GM21528 (cell line): ENCODE results near the gene SCYL2.
A peak's percentile ranks its signal among the peaks of the same experiment; 100 is the strongest.
"Not testable (repeated sequence)": the region's sequence is repeated elsewhere in the genome, so short reads cannot be mapped to it uniquely, and the experiment has no call there.

ENCODE experiments used
- ATAC-seq: cut with Tn5 transposase; IDR thresholded peaks from one replicate; pipeline ENCODE4 v1.9.1; 2021; ENCODE audit warnings: mild to moderate bottlenecking, moderate library complexity; ENCODE audit not compliant: unreplicated experiment, low FRiP score

Gene SCYL2

GRCh38 chr12:100266835-100267602 is at the start of gene SCYL2, which contains the start of gene DEPDC4:
Gene SCYL2, plus strand, starts transcription at chr12:100267177. Its CDS starts 15,794 bp downstream, at chr12:100282971.
Gene DEPDC4, minus strand, starts transcription at chr12:100267079. Its CDS starts 3 bp downstream, at chr12:100267076.
- ATAC-seq: peak; percentile 98

- no peak for ATAC-seq
Measured at GRCh38 chr12:100219328-100220109, 47.5 kb upstream of the SCYL2 start.

- ATAC-seq: no peak
Measured at GRCh38 chr12:100221523-100221922, 45.5 kb upstream of the SCYL2 start.

- not testable (repeated sequence) for ATAC-seq
Measured at GRCh38 chr12:100222173-100222572, 44.8 kb upstream of the SCYL2 start.

- ATAC-seq: no peak
Measured at GRCh38 chr12:100225491-100225890, 41.5 kb upstream of the SCYL2 start.

GRCh38 chr12:100229036-100229635 is 37.8 kb upstream of the SCYL2 start:
- no peak for ATAC-seq

- no peak for ATAC-seq
Measured at GRCh38 chr12:100229876-100230275, 37.1 kb upstream of the SCYL2 start.

GRCh38 chr12:100231873-100232272 is 35.1 kb upstream of the SCYL2 start:
- not testable (repeated sequence) for ATAC-seq

GRCh38 chr12:100234166-100234565 is 32.8 kb upstream of the SCYL2 start:
- ATAC-seq: no peak

GRCh38 chr12:100234591-100235304 is 32.2 kb upstream of the SCYL2 start:
- no peak for ATAC-seq

GRCh38 chr12:100238801-100239200 is 28.2 kb upstream of the SCYL2 start:
- ATAC-seq: no peak

- no peak for ATAC-seq
Measured at GRCh38 chr12:100239589-100239988, 27.4 kb upstream of the SCYL2 start.

GRCh38 chr12:100243137-100243536 is 23.8 kb upstream of the SCYL2 start:
- no peak for ATAC-seq

- no peak for ATAC-seq
Measured at GRCh38 chr12:100247765-100248164, 19.2 kb upstream of the SCYL2 start.

GRCh38 chr12:100248886-100249285 is 18.1 kb upstream of the SCYL2 start:
- ATAC-seq: no peak

- no peak for ATAC-seq
Measured at GRCh38 chr12:100249941-100250340, 17.0 kb upstream of the SCYL2 start.

GRCh38 chr12:100251917-100252316 is 15.1 kb upstream of the SCYL2 start:
- ATAC-seq: no peak

- no peak for ATAC-seq
Measured at GRCh38 chr12:100253437-100253836, 13.5 kb upstream of the SCYL2 start.

- no peak for ATAC-seq
Measured at GRCh38 chr12:100254876-100255275, 12.1 kb upstream of the SCYL2 start.

- ATAC-seq: no peak
Measured at GRCh38 chr12:100258127-100258526, 8.8 kb upstream of the SCYL2 start.

- no peak for ATAC-seq
Measured at GRCh38 chr12:100263131-100263530, 3.8 kb upstream of the SCYL2 start.
